Vagina (tissue), 2 donors: ENCODE results near the gene EPHB1. TPM values are rescaled to one million over a fixed set of nuclear protein-coding genes. Genes with fewer than 3 reads are reported as not detected.
A peak's percentile ranks its signal among the peaks of the same experiment; 100 is the strongest.

Experiments
- DNase-seq, 2 donors: peaks; one replicate each; pipeline ENCODE4 v3.0.0-alpha.2; 2017; ENCODE audit errors: extremely low spot score in 2 of 2
- H3K27ac ChIP-seq: fragments of 200-600 bp; sonication (generic); one replicate; pipeline ENCODE4 v1.5.1; 2019
- H3K27me3 ChIP-seq: fragments of 200-600 bp; sonication (generic); one replicate; pipeline ENCODE4 v1.5.1; 2019
- H3K36me3 ChIP-seq, 2 donors: fragments of 200-600 bp; sonication (generic); one replicate each; pipeline ENCODE4 v1.5.1; 2017 to 2019
- H3K4me1 ChIP-seq: fragments of 200-600 bp; sonication (generic); one replicate; pipeline ENCODE4 v1.5.1; 2019
- H3K4me3 ChIP-seq, 2 donors: fragments of 200-600 bp; sonication (generic); 1 replicate in 1 of 2; 2 replicates in 1 of 2; pipeline ENCODE4 v1.5.1; 2016 to 2019
- H3K9me3 ChIP-seq: fragments of 200-600 bp; sonication (generic); one replicate; pipeline ENCODE4 v1.5.1; 2019
- CTCF ChIP-seq, 3 experiments: fragments of 450-650 bp in 2 of 3; fragments of 200-600 bp in 1 of 3; sonication (generic) in 1 of 3; IDR thresholded peaks; one replicate each; pipeline ENCODE4 v1.5.1; 2017 to 2019; ENCODE audit warnings: antibody characterized with exemption in 3 of 3, mild to moderate bottlenecking in 2 of 3, moderate library complexity in 2 of 3
- POLR2A ChIP-seq, 2 donors: fragments of 450-650 bp; IDR thresholded peaks; one replicate each; pipeline ENCODE4 v1.6.1; 2017; ENCODE audit warnings: antibody characterized with exemption in 2 of 2, mild to moderate bottlenecking in 2 of 2, moderate library complexity in 2 of 2
- POLR2AphosphoS5 ChIP-seq, 2 donors: sonication (generic); formaldehyde crosslinking; IDR thresholded peaks; one replicate each; pipeline ENCODE4 v1.9.0; 2017; ENCODE audit warnings: antibody characterized with exemption in 2 of 2, mild to moderate bottlenecking in 2 of 2, low read depth in 1 of 2; ENCODE audit not compliant: insufficient read depth in 1 of 2
- intact Hi-C: fragments of 100-400 bp; cut with DNase I; formaldehyde crosslinking; loops from one replicate; pipeline ENCODE4 v1.15.1; 2023
- total RNA-seq: library from RNA; depleted of rRNA; stranded (reverse); fragments of >200 nt; gene quantifications from one replicate; pipeline ENCODE4 v1.2.3, GENCODE V29; 2016

EPHB1 gene
- total RNA-seq, 1 donor from 2014 or later, result 2.2 TPM

- Histone ChIP-seq H3K4me3 (no peak overlapping the region), H3K27me3 (no peaks in the 10 kb centered on the region), H3K9me3 (no peaks in the 10 kb centered on the region), H3K4me1 (no peaks in the 10 kb centered on the region), H3K27ac (no peak overlapping the region), H3K36me3 (no peaks in the 10 kb centered on the region)
- peak; percentile 69 to 77 for DNase-seq
- TF ChIP-seq CTCF (IDR thresholded peaks at IDR 0.05) (no peak), POLR2A (IDR thresholded peaks at IDR 0.05) (no peak), POLR2AphosphoS5 (IDR thresholded peaks at IDR 0.05; ENCODE audit: insufficient read depth in 1 of 2, low read depth in 1 of 2) (no peak)
- intact Hi-C loops, result no loop called here
Observed at GRCh38 chr3:135085652-135086436, 290.8 kb downstream of the EPHB1 start.

DNA sequence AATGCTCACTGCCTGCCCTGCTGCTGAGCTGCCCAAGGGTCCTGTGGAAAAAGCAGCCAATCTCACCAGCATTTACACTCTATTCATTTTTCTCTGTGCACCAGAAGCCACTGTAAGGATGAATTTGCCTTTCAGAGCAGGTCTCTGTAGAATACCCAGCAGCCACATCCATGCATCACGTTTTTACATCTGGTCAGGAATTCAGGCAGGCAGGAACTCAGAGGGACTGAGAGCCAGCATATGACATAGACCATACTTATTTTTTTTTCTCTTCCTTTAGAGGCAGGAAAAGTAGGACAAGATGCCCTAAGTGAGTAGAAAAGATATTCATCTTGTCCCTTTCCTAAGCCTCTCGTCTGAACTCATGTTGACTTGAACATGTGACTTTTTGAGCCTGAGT lies 292.7 kb downstream of the EPHB1 start:
- DNase-seq, result peak; percentile 8 to 14
- TF ChIP-seq POLR2AphosphoS5 (IDR thresholded peaks at IDR 0.05; ENCODE audit: insufficient read depth in 1 of 2, low read depth in 1 of 2) (no peak), CTCF (IDR thresholded peaks at IDR 0.05) (no peak), POLR2A (IDR thresholded peaks at IDR 0.05) (no peak)
- H3K4me1 ChIP-seq, result no peaks in the 10 kb centered on the region
- no peaks in the 10 kb centered on the region for H3K27me3 ChIP-seq
- H3K36me3 ChIP-seq, result no peaks in the 10 kb centered on the region
- H3K4me3 ChIP-seq, result no peak overlapping the region
- no peak overlapping the region for H3K27ac ChIP-seq
- no peaks in the 10 kb centered on the region for H3K9me3 ChIP-seq
- intact Hi-C loops, result no loop called here

GRCh38 chr3:135089451-135089850 lies 294.4 kb downstream of the EPHB1 start:
- no peaks in the 10 kb centered on the region for H3K36me3 ChIP-seq
- no peak overlapping the region for H3K27ac ChIP-seq
- intact Hi-C loops, result no loop called here
- TF ChIP-seq CTCF (IDR thresholded peaks at IDR 0.05) (no peak), POLR2AphosphoS5 (IDR thresholded peaks at IDR 0.05; ENCODE audit: insufficient read depth in 1 of 2, low read depth in 1 of 2) (no peak), POLR2A (IDR thresholded peaks at IDR 0.05) (no peak)
- no peaks in the 10 kb centered on the region for H3K9me3 ChIP-seq
- DNase-seq, result peak in 1 of 2 donors; percentile 27
- no peak overlapping the region for H3K4me3 ChIP-seq
- H3K4me1 ChIP-seq, result no peaks in the 10 kb centered on the region
- no peaks in the 10 kb centered on the region for H3K27me3 ChIP-seq

GRCh38 chr3:135090020-135090717 lies 295.1 kb downstream of the EPHB1 start:
- H3K4me1 ChIP-seq, result no peaks in the 10 kb centered on the region
- intact Hi-C loops, result no loop called here

More at GRCh38 chr3:135090020-135090717, 295.1 kb downstream of the EPHB1 start:
- TF ChIP-seq CTCF (IDR thresholded peaks at IDR 0.05) (no peak), POLR2A (IDR thresholded peaks at IDR 0.05) (no peak), POLR2AphosphoS5 (IDR thresholded peaks at IDR 0.05; ENCODE audit: insufficient read depth in 1 of 2, low read depth in 1 of 2) (no peak)
- Histone ChIP-seq H3K27me3 (no peaks in the 10 kb centered on the region), H3K4me3 (no peak overlapping the region), H3K27ac (no peak overlapping the region), H3K36me3 (no peaks in the 10 kb centered on the region), H3K9me3 (no peaks in the 10 kb centered on the region)
- DNase-seq, result peak in 1 of 2 donors; percentile 75
